A549 (cell line): ENCODE results near the gene FRZB. TPM values are rescaled to one million over a fixed set of nuclear protein-coding genes. Genes with fewer than 3 reads are reported as not detected.

ENCODE experiments used
- ATAC-seq, 2 experiments: fragments of 200-7000 bp in 1 of 2; fragments of >200 bp in 1 of 2; cut with Nextera tagmentation in 1 of 2; cut with Tn5 transposase in 1 of 2; 3 replicates each; pipeline versions ENCODE4 v1.8.0 to v1.9.1; 2018 to 2020; ENCODE audit warnings: mild to moderate bottlenecking in 1 of 2, moderate library complexity in 1 of 2
- CTCF ChIA-PET: fragments of 300-600 bp; sonication (Branson Sonifier 250); formaldehyde crosslinking; extraction: SDS; loops from one replicate; lab custom pipeline; 2021; ENCODE audit warnings: antibody characterized with exemption, inconsistent platforms; lab: Yijun Ruan, JAX
- POLR2A ChIA-PET: fragments of 350-600 bp; formaldehyde crosslinking; extraction: SDS; loops from one replicate; lab custom pipeline; 2021; ENCODE audit warnings: antibody characterized with exemption, inconsistent platforms; lab: Yijun Ruan, JAX
- DNase-seq, 2 experiments: peaks; one replicate each; pipeline versions ENCODE4 v3.0.0 to v3.0.0-alpha.2; 2011 to 2016; ENCODE audit warnings: low read depth in 1 of 2, low spot score in 1 of 2
- FAIRE-seq: peaks from 2 replicates; lab custom pipeline; 2011; peaks lifted over from hg19 to GRCh38; lab: Jason Lieb, UNC
- H3K27ac ChIP-seq, 2 experiments: fragments of >200 bp; sonication (Bioruptor Twin); formaldehyde crosslinking; 3 replicates each; pipeline ENCODE4 v1.5.1; 2016 to 2017
- H3K4me1 ChIP-seq: fragments of >200 bp; sonication (Bioruptor Twin); formaldehyde crosslinking; 3 replicates; pipeline ENCODE4 v1.6.1; 2016
- H3K4me2 ChIP-seq: fragments of >200 bp; sonication (Bioruptor Twin); formaldehyde crosslinking; 3 replicates; pipeline ENCODE4 v1.6.1; 2016
- H3K4me3 ChIP-seq: fragments of >200 bp; sonication (Bioruptor Twin); formaldehyde crosslinking; 3 replicates; pipeline ENCODE4 v1.5.1; 2016
- H3K9me3 ChIP-seq: fragments of >200 bp; sonication (Bioruptor Twin); formaldehyde crosslinking; 3 replicates; pipeline ENCODE4 v1.6.1; 2016
- ATOH8 ChIP-seq: fragments of 250-450 bp; sonication (Bioruptor Pico); IDR thresholded peaks from 2 replicates; pipeline ENCODE4 v1.5.0; 2020; ENCODE audit warnings: low read depth, mild to moderate bottlenecking, moderate library complexity
- BHLHE40 ChIP-seq: IDR thresholded peaks from 2 replicates; pipeline ENCODE4 v1.6.1; 2012; ENCODE audit warnings: low read depth, low read length, inconsistent platforms
- CEBPB ChIP-seq, 2 experiments: fragments of >200 bp in 1 of 2; sonication (Bioruptor Twin) in 1 of 2; formaldehyde crosslinking in 1 of 2; IDR thresholded peaks; 2 replicates each; pipeline ENCODE4 v1.6.1; 2012 to 2016
- CTCF ChIP-seq: fragments of >200 bp; sonication (Bioruptor Twin); formaldehyde crosslinking; IDR thresholded peaks from 3 replicates; pipeline ENCODE4 v1.5.1; 2016
- E2F6 ChIP-seq: IDR thresholded peaks from 2 replicates; pipeline ENCODE4 v1.6.1; 2012; ENCODE audit warnings: low read depth, borderline replicate concordance
- EHF ChIP-seq: fragments of 250-450 bp; sonication (Bioruptor Pico); IDR thresholded peaks from 2 replicates; pipeline ENCODE4 v1.5.0; 2020; ENCODE audit warnings: mild to moderate bottlenecking
- EHMT2 ChIP-seq: fragments of 200-600 bp; sonication (generic); IDR thresholded peaks from 2 replicates; pipeline ENCODE4 v1.6.1; 2016; ENCODE audit warnings: antibody characterized with exemption, low read depth, mild to moderate bottlenecking, moderate library complexity
- ELK1 ChIP-seq: fragments of 150-350 bp; IDR thresholded peaks from 2 replicates; pipeline ENCODE4 v1.6.1; 2014; ENCODE audit warnings: low read depth, mild to moderate bottlenecking, low read length
- EP300 ChIP-seq, 2 experiments: fragments of >200 bp; sonication (Bioruptor Twin); formaldehyde crosslinking; IDR thresholded peaks; 2 replicates in 1 of 2; 3 replicates in 1 of 2; pipeline ENCODE4 v1.6.1; 2016 to 2017
- FOSL2 ChIP-seq, 2 experiments: fragments of 450-650 bp in 1 of 2; fragments of >200 bp in 1 of 2; sonication (Bioruptor Twin) in 1 of 2; formaldehyde crosslinking; IDR thresholded peaks; 2 replicates each; pipeline versions ENCODE4 v1.5.0 to v1.6.1; 2016 to 2020; ENCODE audit warnings: mild to moderate bottlenecking in 1 of 2, moderate library complexity in 1 of 2
- FOXS1 ChIP-seq: fragments of 250-450 bp; sonication (Bioruptor Pico); IDR thresholded peaks from 2 replicates; pipeline ENCODE4 v1.5.0; 2020; ENCODE audit warnings: mild to moderate bottlenecking, moderate library complexity
- GATA3 ChIP-seq: IDR thresholded peaks from 2 replicates; pipeline ENCODE4 v1.6.1; 2012; ENCODE audit warnings: borderline replicate concordance
- HDAC2 ChIP-seq: fragments of 200-600 bp; sonication (generic); IDR thresholded peaks from 2 replicates; pipeline ENCODE4 v1.6.1; 2016
- HMGXB4 ChIP-seq: fragments of 250-450 bp; sonication (Bioruptor Pico); IDR thresholded peaks from 2 replicates; pipeline ENCODE4 v1.5.0; 2021; ENCODE audit warnings: mild to moderate bottlenecking, moderate library complexity, borderline replicate concordance
- JUNB ChIP-seq: fragments of >200 bp; sonication (Bioruptor Twin); formaldehyde crosslinking; IDR thresholded peaks from 2 replicates; pipeline ENCODE4 v1.6.1; 2016
- MAFK ChIP-seq: fragments of 450-650 bp; IDR thresholded peaks from 2 replicates; pipeline ENCODE4 v1.6.1; 2014; ENCODE audit not compliant: partially characterized antibody
- PBX3 ChIP-seq: IDR thresholded peaks from 2 replicates; pipeline ENCODE4 v1.6.1; 2012
- ZFP36 ChIP-seq: fragments of 450-650 bp; IDR thresholded peaks from 2 replicates; pipeline ENCODE4 v1.6.1; 2014; ENCODE audit warnings: borderline replicate concordance; ENCODE audit not compliant: partially characterized antibody
- ZNF302 ChIP-seq: fragments of 250-450 bp; sonication (Bioruptor Pico); IDR thresholded peaks from 2 replicates; pipeline ENCODE4 v1.9.0; 2021; ENCODE audit warnings: inconsistent platforms, mild to moderate bottlenecking, moderate library complexity
- ZSCAN20 ChIP-seq: fragments of 250-450 bp; sonication (Bioruptor Pico); IDR thresholded peaks from 2 replicates; pipeline ENCODE4 v1.8.0; 2022; ENCODE audit warnings: mild to moderate bottlenecking, moderate library complexity
- WGBS: methylation state at CpG from one replicate; pipeline ENCODE4 v1.1.6; 2017; ENCODE audit errors: missing lambda C conversion rate; 5-methylcytosine and 5-hydroxymethylcytosine counted together
- polyA plus RNA-seq, 4 experiments: library from polyadenylated mRNA; depleted of rRNA in 3 of 4; stranded (reverse); fragments of >200 nt; fragmentation: RNase III in 1 of 4; extraction: RNeasy Plus Mini Kit Qiagen cat#74134 plus additional on column Dnase treatment in 1 of 4; gene quantifications; 2 replicates in 3 of 4; 3 replicates in 1 of 4; pipeline ENCODE4 v1.2.3, GENCODE V29; 2011 to 2017

The FRZB gene
- polyA plus RNA-seq, 2 of the 4 experiments (the other 2 are of a cell fraction): 0.03 to 0.06 TPM

GRCh38 chr2:182807319-182807718, 59.1 kb downstream of the FRZB start:
- Histone ChIP-seq H3K4me3 (no peak overlapping the region), H3K9me3 (no peaks in the 10 kb centered on the region), H3K27ac (no peak overlapping the region), H3K4me1 (no peaks in the 10 kb centered on the region), H3K4me2 (no peak overlapping the region)
- ChIA-PET CTCF (no interaction called here), POLR2A (no interaction called here)
- FAIRE-seq (no peak), DNase-seq (no peak), ATAC-seq (no peak)
- WGBS: 43% methylated on average over 3 of the region's 3 CpGs
- no peak for TF ChIP-seq MAFK

- Histone ChIP-seq H3K27ac (no peak overlapping the region), H3K4me3 (no peak overlapping the region), H3K9me3 (no peaks in the 10 kb centered on the region), H3K4me2 (no peak overlapping the region), H3K4me1 (no peaks in the 10 kb centered on the region)
- no peak for TF ChIP-seq EHF (CRISPR knock-in tag)
- no peak for TF ChIP-seq ELK1
- TF ChIP-seq BHLHE40: no peak
- TF ChIP-seq EHMT2: no peak
- TF ChIP-seq JUNB: no peak
- no peak for TF ChIP-seq FOXS1 (CRISPR knock-in tag)
- TF ChIP-seq CEBPB (IDR thresholded peaks at IDR 0.05): no peak
- no peak for TF ChIP-seq ZNF302 (CRISPR knock-in tag)
- no peak for TF ChIP-seq PBX3
- no peak for TF ChIP-seq CTCF
- no peak for TF ChIP-seq EP300 (IDR thresholded peaks at IDR 0.05)
- TF ChIP-seq FOSL2 (IDR thresholded peaks at IDR 0.05): no peak
- TF ChIP-seq FOSL2 (CRISPR knock-in tag; IDR thresholded peaks at IDR 0.05): no peak
- no peak for TF ChIP-seq ATOH8 (CRISPR knock-in tag)
- TF ChIP-seq HDAC2: no peak
- TF ChIP-seq ZFP36: no peak
- TF ChIP-seq E2F6: no peak
- TF ChIP-seq MAFK: no peak
- TF ChIP-seq HMGXB4: no peak
- no peak for TF ChIP-seq ZSCAN20 (CRISPR knock-in tag)
- TF ChIP-seq GATA3: no peak
- FAIRE-seq: no peak
- POLR2A ChIA-PET: no interaction called here
- CTCF ChIA-PET: interaction anchor here (0.9 kb wide), 1 partner anchor 20 kb away, joined by 3 read pairs; no protein-coding TSS in a partner anchor
- WGBS: 34% methylated on average over 5 of the region's 5 CpGs
- DNase-seq: no peak
- no peak for ATAC-seq
These were observed 62.3 kb downstream of the FRZB start for GRCh38 chr2:182804128-182804527.
